Measurements from ENCODE around the gene MUC13. TPM values are rescaled to one million over a fixed set of nuclear protein-coding genes. Genes with fewer than 3 reads are reported as not detected.
A peak's percentile ranks its signal among the peaks of the same experiment; 100 is the strongest.

Gene MUC13
- total and polyA plus RNA-seq, 3 experiments from 2014 or later = not detected

- H3K27me3 ChIP-seq (ENCODE audit: insufficient read depth, low read length, poor library complexity, severe bottlenecking) = no peaks in the 10 kb centered on the region
- peaks cover 7% of the 10 kb centered on the region for H3K36me3 ChIP-seq (ENCODE audit: insufficient read depth, low read length)
- CTCF ChIA-PET = no interaction called here
- H3K36me3 Mint-ChIP-seq = peaks cover 0 to 64% (median 19%) of the 10 kb centered on the region in 3 donors
- no peaks in the 10 kb centered on the region for H3K9me3 ChIP-seq (ENCODE audit: low read length)
- peak overlapping the region in 3 of 8 donors; percentile 6 to 94 (median 23) for H3K27ac Mint-ChIP-seq
- H3K4me3 Mint-ChIP-seq = no peak overlapping the region
- H3K4me3 ChIP-seq (ENCODE audit: low read length) = no peak overlapping the region
- no peaks in the 10 kb centered on the region for H3K27me3 Mint-ChIP-seq
- DNase-seq = no peak
- POLR2A ChIA-PET = no interaction called here
- no peaks in the 10 kb centered on the region for H3K9me3 Mint-ChIP-seq
- H3K4me1 Mint-ChIP-seq = peaks cover 0 to 12% (median 2%) of the 10 kb centered on the region in 3 donors
- no peaks in the 10 kb centered on the region for H3K4me1 ChIP-seq (ENCODE audit: insufficient read depth, low read length)
- H3K27ac ChIP-seq (ENCODE audit: low read depth, low read length) = no peak overlapping the region
Observed at GRCh38 chr3:124969963-124970722, 35.6 kb upstream of the MUC13 start.

GRCh38 chr3:124969190-124969589 lies 34.6 kb upstream of the MUC13 start:
- no peak for DNase-seq
- Histone ChIP-seq H3K9me3 (ENCODE audit: low read length) (no peaks in the 10 kb centered on the region), H3K4me3 (ENCODE audit: low read length) (no peak overlapping the region), H3K36me3 (ENCODE audit: insufficient read depth, low read length) (peaks cover 7% of the 10 kb centered on the region), H3K27me3 (ENCODE audit: insufficient read depth, low read length, poor library complexity, severe bottlenecking) (no peaks in the 10 kb centered on the region), H3K27ac (ENCODE audit: low read depth, low read length) (no peak overlapping the region), H3K4me1 (ENCODE audit: insufficient read depth, low read length) (no peaks in the 10 kb centered on the region)
- H3K9me3 Mint-ChIP-seq = no peaks in the 10 kb centered on the region
- POLR2A ChIA-PET = no interaction called here
- H3K27me3 Mint-ChIP-seq = no peaks in the 10 kb centered on the region
- H3K4me3 Mint-ChIP-seq = no peak overlapping the region
- CTCF ChIA-PET = no interaction called here
- peaks cover 0 to 55% (median 19%) of the 10 kb centered on the region in 3 donors for H3K36me3 Mint-ChIP-seq
- peak overlapping the region in 3 of 8 donors; percentile 24 to 56 (median 40) for H3K27ac Mint-ChIP-seq
- H3K4me1 Mint-ChIP-seq = peaks cover 0 to 16% (median 2%) of the 10 kb centered on the region in 3 donors

DNA sequence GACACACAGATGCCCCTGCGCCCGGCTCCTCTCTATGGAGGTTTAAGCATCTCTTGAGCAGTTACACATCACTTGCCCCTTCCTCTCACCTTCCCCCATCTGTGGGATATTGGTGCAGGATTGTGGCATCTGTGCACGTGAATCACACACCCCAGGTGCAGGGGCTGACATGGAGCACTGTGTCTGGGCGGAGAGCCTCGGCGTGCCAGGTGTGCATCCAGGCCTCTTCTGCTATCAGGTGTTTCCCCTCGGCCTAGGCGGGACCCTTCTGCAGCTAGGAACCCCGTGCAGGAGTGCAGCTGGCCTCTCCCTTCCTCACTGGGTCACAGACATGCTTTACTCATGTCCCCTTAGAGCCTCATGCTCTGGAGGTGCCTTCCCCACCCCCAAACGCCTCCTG lies 33.4 kb upstream of the MUC13 start:
- Histone ChIP-seq H3K27me3 (ENCODE audit: insufficient read depth, low read length, poor library complexity, severe bottlenecking) (no peaks in the 10 kb centered on the region), H3K9me3 (ENCODE audit: low read length) (no peaks in the 10 kb centered on the region), H3K36me3 (ENCODE audit: insufficient read depth, low read length) (peaks cover 7% of the 10 kb centered on the region), H3K4me3 (ENCODE audit: low read length) (no peak overlapping the region), H3K27ac (ENCODE audit: low read depth, low read length) (no peak overlapping the region), H3K4me1 (ENCODE audit: insufficient read depth, low read length) (no peaks in the 10 kb centered on the region)
- CTCF ChIA-PET = interaction anchor here (0.7 kb wide), 1 partner anchor 148 kb away, joined by 3 read pairs; no protein-coding TSS in a partner anchor
- Mint-ChIP-seq H3K9me3 (no peaks in the 10 kb centered on the region), H3K4me1 (peaks cover 0 to 16% (median 2%) of the 10 kb centered on the region in 3 donors), H3K4me3 (no peak overlapping the region), H3K27me3 (no peaks in the 10 kb centered on the region), H3K27ac (no peak overlapping the region), H3K36me3 (peaks cover 0 to 44% (median 17%) of the 10 kb centered on the region in 3 donors)
- POLR2A ChIA-PET = no interaction called here
- DNase-seq = no peak

- peaks cover 7% of the 10 kb centered on the region for H3K36me3 ChIP-seq (ENCODE audit: insufficient read depth, low read length)
- H3K4me1 ChIP-seq (ENCODE audit: insufficient read depth, low read length) = no peaks in the 10 kb centered on the region
- no peaks in the 10 kb centered on the region for H3K27me3 ChIP-seq (ENCODE audit: insufficient read depth, low read length, poor library complexity, severe bottlenecking)
- H3K9me3 Mint-ChIP-seq = no peaks in the 10 kb centered on the region
- H3K27me3 Mint-ChIP-seq = no peaks in the 10 kb centered on the region
- peak overlapping the region in 2 of 8 donors; percentile 12 to 43 for H3K27ac Mint-ChIP-seq
- H3K27ac ChIP-seq (ENCODE audit: low read depth, low read length) = no peak overlapping the region
- H3K4me1 Mint-ChIP-seq = peaks cover 0 to 16% (median 2%) of the 10 kb centered on the region in 3 donors
- peaks cover 0 to 34% (median 14%) of the 10 kb centered on the region in 3 donors for H3K36me3 Mint-ChIP-seq
- no peak overlapping the region for H3K4me3 Mint-ChIP-seq
- no peak for DNase-seq
- POLR2A ChIA-PET = no interaction called here
- H3K4me3 ChIP-seq (ENCODE audit: low read length) = no peak overlapping the region
- no peaks in the 10 kb centered on the region for H3K9me3 ChIP-seq (ENCODE audit: low read length)
- CTCF ChIA-PET = interaction anchor here (0.7 kb wide), 1 partner anchor 149 kb away, joined by 3 read pairs; no protein-coding TSS in a partner anchor
Observed at GRCh38 chr3:124966521-124967445, 32.2 kb upstream of the MUC13 start.

- POLR2A ChIA-PET = no interaction called here
Observed at GRCh38 chr3:124965413-124965812, 30.9 kb upstream of the MUC13 start.

GRCh38 chr3:124964387-124964786 lies 29.8 kb upstream of the MUC13 start:
- Histone ChIP-seq H3K36me3 (ENCODE audit: insufficient read depth, low read length) (peaks cover 7% of the 10 kb centered on the region), H3K27ac (ENCODE audit: low read depth, low read length) (no peak overlapping the region), H3K4me3 (ENCODE audit: low read length) (no peak overlapping the region), H3K9me3 (ENCODE audit: low read length) (no peaks in the 10 kb centered on the region), H3K4me1 (ENCODE audit: insufficient read depth, low read length) (no peaks in the 10 kb centered on the region), H3K27me3 (ENCODE audit: insufficient read depth, low read length, poor library complexity, severe bottlenecking) (no peaks in the 10 kb centered on the region)
- POLR2A ChIA-PET = no interaction called here
- no peak for DNase-seq
- Mint-ChIP-seq H3K27me3 (no peaks in the 10 kb centered on the region), H3K9me3 (no peaks in the 10 kb centered on the region), H3K36me3 (peaks cover 0 to 13% (median 6%) of the 10 kb centered on the region in 3 donors), H3K4me3 (no peak overlapping the region), H3K4me1 (peaks cover 0 to 9% (median 2%) of the 10 kb centered on the region in 3 donors), H3K27ac (peak overlapping the region in 2 of 8 donors; percentile 0 to 44)
- CTCF ChIA-PET = no interaction called here

More at GRCh38 chr3:124965413-124965812, 30.9 kb upstream of the MUC13 start:
- DNase-seq = no peak
- Mint-ChIP-seq H3K27me3 (no peaks in the 10 kb centered on the region), H3K4me3 (no peak overlapping the region), H3K36me3 (peaks cover 0 to 23% (median 9%) of the 10 kb centered on the region in 3 donors), H3K9me3 (no peaks in the 10 kb centered on the region), H3K4me1 (peaks cover 0 to 16% (median 2%) of the 10 kb centered on the region in 3 donors), H3K27ac (no peak overlapping the region)
- H3K36me3 ChIP-seq (ENCODE audit: insufficient read depth, low read length) = peaks cover 7% of the 10 kb centered on the region
- no peaks in the 10 kb centered on the region for H3K27me3 ChIP-seq (ENCODE audit: insufficient read depth, low read length, poor library complexity, severe bottlenecking)
- no peak overlapping the region for H3K27ac ChIP-seq (ENCODE audit: low read depth, low read length)
- H3K4me1 ChIP-seq (ENCODE audit: insufficient read depth, low read length) = no peaks in the 10 kb centered on the region
- no peaks in the 10 kb centered on the region for H3K9me3 ChIP-seq (ENCODE audit: low read length)
- no peak overlapping the region for H3K4me3 ChIP-seq (ENCODE audit: low read length)
- CTCF ChIA-PET = no interaction called here

GRCh38 chr3:124963755-124964154 lies 29.2 kb upstream of the MUC13 start:
- H3K9me3 Mint-ChIP-seq = no peaks in the 10 kb centered on the region
- H3K27ac Mint-ChIP-seq = peak overlapping the region in 1 of 8 donors; percentile 34
- H3K4me1 ChIP-seq (ENCODE audit: insufficient read depth, low read length) = no peaks in the 10 kb centered on the region
- H3K36me3 Mint-ChIP-seq = peaks cover 0 to 6% (median under 1%) of the 10 kb centered on the region in 3 donors
- H3K36me3 ChIP-seq (ENCODE audit: insufficient read depth, low read length) = peaks cover 2% of the 10 kb centered on the region
- CTCF ChIA-PET = no interaction called here
- POLR2A ChIA-PET = no interaction called here
- H3K27ac ChIP-seq (ENCODE audit: low read depth, low read length) = no peak overlapping the region
- H3K9me3 ChIP-seq (ENCODE audit: low read length) = no peaks in the 10 kb centered on the region
- no peak overlapping the region for H3K4me3 ChIP-seq (ENCODE audit: low read length)
- no peaks in the 10 kb centered on the region for H3K27me3 ChIP-seq (ENCODE audit: insufficient read depth, low read length, poor library complexity, severe bottlenecking)
- H3K27me3 Mint-ChIP-seq = no peaks in the 10 kb centered on the region
- peaks cover 0 to 5% (median 2%) of the 10 kb centered on the region in 3 donors for H3K4me1 Mint-ChIP-seq
- no peak overlapping the region for H3K4me3 Mint-ChIP-seq
- no peak for DNase-seq

All from CD8-positive, alpha-beta memory T cell (primary cell).